Stimulated activated CD8-positive, alpha-beta memory T cell treated with anti-CD3 and anti-CD28 coated beads, Interleukin-2, amount 100 ng/mL, for 48 hours (primary cell): ENCODE measurements around the gene FAM72C.
"Not testable (repeated sequence)": the region's sequence is repeated elsewhere in the genome, so short reads cannot be mapped to it uniquely, and the experiment has no call there.

Experiments
- DNase-seq, 2 donors: peaks; one replicate each; pipeline ENCODE4 v3.0.0-alpha.2; 2020; ENCODE audit warnings: low read depth in 2 of 2

The FAM72C gene

DNA sequence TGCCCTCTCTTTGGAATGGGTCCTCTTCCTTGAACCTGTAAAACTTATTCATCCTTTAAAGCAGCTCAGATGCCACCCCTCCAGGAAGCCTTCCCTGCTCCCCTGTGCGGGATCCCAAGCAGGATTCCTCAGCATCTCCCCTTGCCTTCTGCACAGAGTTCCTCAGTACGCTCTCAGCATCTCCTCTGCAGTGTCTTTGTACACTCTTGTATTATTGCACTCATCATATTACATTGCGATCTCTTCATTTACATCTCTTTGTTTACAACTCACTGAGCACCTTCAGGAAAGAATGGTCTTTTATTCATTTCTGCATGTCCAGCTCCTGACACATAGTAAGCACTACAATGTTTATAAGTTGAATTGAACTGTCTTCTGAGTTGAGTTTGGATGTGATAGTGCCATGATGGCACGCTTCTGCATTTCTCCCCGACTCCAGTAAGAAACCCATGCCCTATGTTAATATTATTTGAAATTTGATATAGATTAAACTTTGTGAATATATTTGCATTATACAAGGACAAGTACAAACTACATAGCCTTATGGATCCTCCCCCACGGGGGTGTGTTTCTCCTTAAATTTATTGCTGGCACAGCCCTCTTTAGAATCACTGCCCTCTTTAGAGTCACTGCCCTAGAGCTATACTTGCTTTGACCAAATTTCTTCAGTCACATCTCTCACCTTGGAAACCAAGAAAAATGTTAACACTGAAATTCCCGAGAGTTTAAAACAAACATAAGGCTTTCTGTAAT is 13.1 kb upstream of the FAM72C start:
- DNase-seq: not testable (repeated sequence)

DNA sequence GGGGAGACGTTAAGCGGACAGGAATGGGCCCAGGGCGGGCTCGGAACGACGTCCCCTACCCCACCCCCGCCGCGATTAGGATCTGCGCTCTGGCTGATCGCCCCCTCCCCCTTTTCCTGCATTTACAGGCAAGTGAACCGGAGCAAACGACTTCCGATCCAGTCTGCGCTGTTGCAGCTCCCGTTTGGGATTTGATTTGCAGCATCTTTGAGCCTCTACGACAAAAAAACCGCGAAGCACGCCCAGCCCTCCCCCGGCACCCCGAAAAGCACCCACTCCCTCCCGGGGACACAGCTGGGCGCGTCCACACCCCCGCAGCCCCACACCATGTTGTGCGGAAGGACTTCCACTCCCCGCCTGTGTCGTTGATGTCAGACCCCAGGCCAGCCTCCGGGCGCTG is 2.6 kb upstream of the FAM72C start:
- DNase-seq: not testable (repeated sequence)

DNA sequence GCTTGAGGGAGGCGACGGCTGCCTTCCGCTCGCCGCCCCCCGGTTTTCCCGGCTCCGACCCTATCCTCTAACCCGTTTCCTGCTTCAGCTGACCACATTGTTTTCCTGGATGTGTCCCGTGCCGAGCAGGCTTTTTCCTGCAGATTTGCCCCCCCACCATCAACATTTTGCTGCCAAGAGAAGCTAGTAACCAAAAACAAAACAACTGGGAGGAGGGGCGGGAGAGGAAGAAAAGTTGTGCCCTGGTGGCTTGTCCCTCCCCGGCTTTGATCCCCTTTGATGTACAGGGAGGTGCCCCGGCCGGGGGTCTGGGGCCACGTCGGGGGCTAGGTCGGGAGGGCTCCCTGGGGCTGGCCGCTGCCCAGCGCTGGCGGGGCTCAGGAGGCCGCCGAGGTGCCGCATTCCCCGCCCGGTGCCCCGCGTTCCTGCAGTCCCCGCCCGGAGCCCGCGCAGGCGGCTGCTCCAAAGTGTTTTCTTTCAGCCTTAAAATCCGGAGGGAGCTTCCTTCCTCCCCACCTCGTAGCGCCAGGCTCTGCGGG is 2.2 kb upstream of the FAM72C start:
- DNase-seq: not testable (repeated sequence)

DNA sequence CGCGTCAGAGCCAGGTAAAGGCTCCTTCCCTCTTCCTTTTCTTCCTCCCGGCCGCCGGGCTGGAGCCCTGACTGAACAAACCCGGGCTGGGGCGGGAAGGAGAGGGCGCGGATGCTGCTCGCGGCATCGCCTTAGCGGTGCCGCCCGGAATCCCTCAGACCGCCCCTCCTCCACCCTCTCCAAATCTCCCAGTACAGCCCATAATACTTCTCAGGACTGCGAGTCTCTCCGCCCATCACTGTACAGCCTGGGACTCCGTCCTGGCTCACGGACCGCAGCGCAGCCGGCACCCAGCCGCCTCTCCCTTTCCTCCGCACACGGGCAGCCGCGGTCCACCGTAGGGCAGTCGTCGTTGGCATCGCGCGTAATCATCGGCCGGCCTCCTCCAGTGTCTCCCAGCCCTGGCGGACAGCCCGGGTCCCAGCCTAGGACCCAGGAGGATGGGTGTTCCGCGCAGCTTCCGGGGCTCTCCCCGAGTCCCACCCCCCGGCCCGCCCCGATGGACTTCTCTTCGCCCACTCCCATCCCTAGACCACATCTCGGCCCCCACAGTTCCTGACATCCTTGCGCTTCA is 1.1 kb upstream of the FAM72C start:
- not testable (repeated sequence) for DNase-seq

DNA sequence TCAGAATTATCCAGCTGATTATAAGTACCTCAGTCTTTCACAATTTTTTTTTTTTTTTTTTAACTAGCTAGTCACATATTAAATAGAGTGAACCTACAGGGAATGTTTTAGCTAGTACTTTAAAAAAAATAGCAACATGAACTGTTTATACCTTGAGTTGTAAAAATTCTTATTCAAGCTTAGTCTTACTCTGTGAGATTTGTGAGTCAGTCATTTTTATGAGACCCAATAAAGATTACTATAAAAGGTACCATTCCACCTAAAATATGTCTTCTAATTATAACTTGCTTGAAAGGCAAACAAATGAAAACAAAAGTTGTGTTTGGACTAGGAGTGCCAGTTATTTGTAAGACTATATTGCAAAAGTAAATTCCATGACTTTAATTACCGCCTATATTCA is 5.9 kb downstream of the FAM72C start:
- not testable (repeated sequence) for DNase-seq

GRCh38 chr1:143964294-143964693 is 7.5 kb downstream of the FAM72C start:
- not testable (repeated sequence) for DNase-seq

- DNase-seq: not testable (repeated sequence)
Measured at GRCh38 chr1:143955930-143956329, 15.9 kb downstream of the FAM72C start.

- DNase-seq: not testable (repeated sequence)
Measured at GRCh38 chr1:143952913-143953312, 18.9 kb downstream of the FAM72C start.

DNA sequence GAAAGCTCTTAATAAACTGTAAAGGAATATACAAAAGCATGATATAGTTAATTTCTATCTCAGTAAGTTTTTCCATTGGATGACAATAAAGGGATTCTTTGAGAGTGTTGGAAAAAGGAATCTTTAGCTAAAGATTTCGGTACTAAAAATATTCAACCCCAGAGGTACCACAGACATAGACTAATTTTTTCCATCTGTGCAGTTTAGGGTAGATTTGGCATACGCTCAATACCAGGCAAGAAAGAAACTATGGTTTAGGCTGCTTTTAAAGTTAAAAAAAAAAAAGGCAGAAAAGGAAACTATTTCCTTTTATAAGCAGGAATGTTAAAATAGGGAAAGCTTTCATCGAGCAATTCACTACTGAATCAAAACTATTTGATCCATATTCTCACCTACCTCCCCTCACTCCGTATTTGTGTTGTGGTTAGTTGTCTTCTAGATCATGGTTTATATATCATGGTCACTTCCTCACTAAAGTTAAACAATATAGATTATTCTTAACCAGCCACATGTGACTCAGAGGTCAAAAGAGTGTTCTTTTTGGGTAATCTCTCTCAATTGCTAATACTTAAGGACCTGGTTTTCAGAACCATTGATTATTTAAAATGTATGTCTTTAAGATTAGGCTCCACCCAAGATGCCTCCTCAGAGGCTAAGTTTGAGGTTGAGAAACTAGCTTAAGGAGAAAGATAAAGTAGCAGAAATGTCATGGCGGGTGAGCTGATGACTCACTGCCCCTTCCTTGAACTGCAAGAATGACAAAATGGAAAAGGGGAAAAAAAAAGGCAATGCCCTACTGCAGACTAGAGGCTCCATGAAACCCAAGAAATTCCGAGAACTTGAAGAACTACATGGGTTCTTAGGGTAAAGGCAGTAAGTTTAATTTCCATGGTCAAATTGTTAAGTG is 20.0 kb downstream of the FAM72C start:
- DNase-seq: not testable (repeated sequence)

DNA sequence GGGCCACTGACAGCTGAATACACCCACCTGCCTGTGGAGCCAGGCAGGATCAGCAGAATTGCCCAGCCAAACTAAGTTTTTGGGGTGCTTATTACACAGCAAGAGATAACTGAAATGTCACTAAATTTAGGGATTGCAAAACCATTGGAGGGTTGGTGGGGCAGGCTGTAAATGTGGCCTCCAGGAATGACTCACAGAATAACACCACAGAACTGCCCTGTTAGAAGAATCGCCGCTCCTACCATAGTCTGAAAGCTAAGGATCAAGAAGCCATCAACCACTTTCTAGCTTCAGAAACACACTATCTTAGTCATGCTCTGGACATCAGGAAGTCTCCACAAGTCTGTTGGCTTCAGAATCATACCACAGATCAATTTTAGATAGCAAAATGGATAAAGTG is 24.0 kb downstream of the FAM72C start:
- not testable (repeated sequence) for DNase-seq

DNA sequence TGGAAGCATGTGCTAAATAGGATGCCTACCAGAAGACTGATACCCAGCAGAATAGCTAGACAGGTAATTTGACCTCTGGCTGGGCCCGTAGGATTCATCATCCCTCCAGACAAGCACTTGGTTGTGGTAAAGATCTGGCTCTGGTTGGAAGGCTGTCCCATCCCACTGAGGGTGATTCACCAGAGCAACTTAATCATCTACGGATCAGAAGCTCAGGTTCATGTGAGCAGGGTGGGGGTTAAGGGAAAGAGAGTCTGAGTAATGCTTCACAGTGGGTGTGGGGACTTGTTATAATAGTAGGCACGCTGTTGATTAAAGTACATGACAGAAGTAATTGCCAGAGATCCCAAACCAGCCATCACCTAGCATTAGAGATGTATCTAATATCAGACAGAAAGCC is 26.5 kb downstream of the FAM72C start:
- not testable (repeated sequence) for DNase-seq

DNA sequence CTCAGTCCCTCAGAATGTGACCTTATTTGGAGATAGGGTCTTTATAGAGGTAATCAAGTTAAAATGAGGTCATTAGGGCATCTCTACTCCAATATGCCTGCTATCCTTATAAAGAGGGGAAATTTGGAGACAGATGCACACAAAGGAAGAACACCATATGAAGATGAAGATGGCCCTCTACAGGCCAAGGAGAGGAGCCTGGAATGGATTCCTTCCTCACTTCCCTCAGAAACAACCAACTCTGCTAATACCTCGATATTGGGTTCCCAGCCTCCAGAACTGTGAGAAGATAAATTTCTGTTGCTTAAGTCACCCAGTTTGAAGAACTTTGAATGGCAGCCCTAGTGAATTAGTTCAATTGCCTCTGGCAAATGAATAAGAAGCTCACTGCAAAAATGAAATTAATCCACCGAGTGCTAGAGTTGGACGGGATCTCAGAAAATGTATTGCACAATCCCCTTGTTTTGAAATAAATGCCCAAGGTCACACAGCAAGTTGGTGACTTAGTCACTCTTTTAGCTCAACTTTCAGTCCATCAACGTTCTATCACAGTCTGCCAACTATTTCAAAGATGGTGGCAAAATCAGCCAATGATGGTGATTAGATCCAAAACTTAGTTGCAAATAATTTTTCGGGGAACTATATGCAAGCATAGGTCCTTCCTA is 27.1 kb downstream of the FAM72C start:
- not testable (repeated sequence) for DNase-seq

DNA sequence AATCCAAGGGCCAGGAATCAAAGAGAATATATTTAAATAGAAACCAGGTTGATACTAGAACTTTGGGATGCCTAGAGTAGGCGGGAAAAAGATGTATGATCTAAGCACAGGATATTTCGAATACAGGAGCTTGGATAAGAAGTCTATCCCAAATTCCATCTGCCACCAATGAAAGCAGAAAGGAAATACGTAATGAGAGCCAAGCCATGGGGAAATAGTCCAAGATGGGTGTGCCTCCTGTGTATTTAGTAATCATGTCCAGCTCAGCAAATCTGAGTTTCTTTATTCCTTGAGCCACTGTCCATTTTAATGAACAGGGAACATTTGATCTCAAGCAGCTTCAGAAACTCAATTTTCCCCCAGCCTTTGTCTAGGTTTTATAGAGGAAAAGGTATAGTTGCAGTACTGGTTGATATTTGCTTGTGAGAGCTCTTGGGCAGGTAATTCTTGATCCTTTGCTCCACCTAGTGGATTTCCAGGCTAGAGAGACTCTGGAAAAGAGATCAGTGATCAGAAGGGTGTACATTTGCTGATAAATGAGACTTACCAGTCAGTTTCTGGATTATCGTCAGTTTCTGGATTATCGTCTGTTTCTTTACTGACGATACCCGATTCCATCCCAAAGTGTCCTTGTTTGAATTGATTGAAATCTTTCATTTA is 28.3 kb downstream of the FAM72C start:
- DNase-seq: not testable (repeated sequence)

GRCh38 chr1:143942238-143942860 is 29.4 kb downstream of the FAM72C start:
- DNase-seq: not testable (repeated sequence)

DNA sequence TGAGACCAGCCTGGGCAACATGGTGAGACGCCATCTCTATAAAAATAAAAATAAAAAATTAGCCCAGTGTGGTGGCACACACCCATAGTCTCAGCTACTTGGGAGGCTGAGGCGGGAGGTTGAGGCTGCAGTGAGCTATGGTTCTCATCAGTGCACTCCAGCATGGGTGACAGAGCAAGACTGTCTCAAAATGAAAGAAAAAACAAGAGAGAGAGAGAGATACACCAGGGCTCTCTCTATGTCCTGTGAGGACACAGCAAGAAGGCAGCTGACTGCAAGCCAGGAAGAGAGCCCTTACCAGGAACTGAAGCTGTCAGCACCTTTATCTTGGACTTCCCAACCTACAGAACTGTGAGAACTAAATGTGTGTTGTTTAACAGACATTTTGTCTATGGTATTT is 32.1 kb downstream of the FAM72C start:
- DNase-seq: not testable (repeated sequence)

- not testable (repeated sequence) for DNase-seq
Measured at GRCh38 chr1:143938922-143939321, 32.9 kb downstream of the FAM72C start.

GRCh38 chr1:143936457-143937115 is 35.2 kb downstream of the FAM72C start:
- peak in 1 of 2 donors; percentile 0 for DNase-seq

DNA sequence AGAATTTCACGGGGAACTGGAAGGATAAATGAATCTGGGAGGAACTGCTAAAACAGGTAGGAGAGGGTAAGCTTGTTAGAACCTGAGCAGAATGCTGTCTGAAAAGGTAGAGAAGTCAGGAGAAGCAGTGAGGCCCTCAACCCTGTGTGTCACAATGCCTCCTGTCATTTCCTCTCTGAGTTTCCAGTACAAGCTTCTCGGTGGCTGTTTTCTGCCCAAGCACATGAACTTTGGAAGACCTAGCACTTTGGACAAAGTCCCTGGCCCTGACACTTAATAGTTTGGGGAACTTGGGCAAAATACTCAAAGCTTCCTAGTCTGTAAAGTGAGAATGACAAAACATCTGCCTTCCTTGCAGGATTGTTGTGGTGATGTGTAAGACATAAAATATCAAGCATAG is 52.7 kb downstream of the FAM72C start:
- DNase-seq: not testable (repeated sequence)

DNA sequence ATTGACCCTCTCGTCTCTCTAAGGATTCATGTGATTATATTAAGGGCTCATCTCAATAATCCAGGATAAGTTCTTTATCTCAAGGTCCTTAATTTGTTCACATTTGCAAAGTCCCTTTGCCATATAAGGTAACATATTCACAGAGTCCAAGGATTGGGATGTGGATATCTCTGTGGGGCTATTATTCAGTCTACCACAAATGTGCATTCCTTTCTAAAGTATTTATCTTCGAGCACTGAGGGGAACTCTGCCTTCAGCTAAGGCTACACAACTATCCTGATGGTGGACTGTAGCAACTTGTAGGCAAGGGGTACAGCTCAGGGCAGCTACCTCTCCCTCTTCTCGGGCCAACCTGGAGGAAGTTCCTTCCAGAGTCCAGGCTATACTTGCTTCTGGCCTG is 53.2 kb downstream of the FAM72C start:
- not testable (repeated sequence) for DNase-seq

DNA sequence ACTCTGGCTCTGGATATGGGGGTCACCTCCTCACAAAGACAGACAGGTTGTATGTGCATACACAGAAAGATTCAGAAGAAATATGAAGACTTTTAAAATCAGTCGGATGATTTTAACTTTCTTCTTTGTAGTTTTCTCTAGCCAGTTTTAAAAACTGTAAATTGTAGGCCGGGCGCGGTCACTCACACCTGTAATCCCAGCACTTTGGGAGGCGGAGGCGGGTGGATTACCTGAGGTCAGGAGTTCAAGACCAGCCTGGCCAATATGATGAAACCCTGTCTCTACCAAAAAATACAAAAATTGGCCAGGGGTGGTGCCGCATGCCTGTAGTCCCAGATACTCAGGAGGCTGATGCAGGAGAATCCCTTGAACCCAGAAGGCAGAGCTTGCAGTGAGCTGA is 58.1 kb downstream of the FAM72C start:
- not testable (repeated sequence) for DNase-seq
